NCI-H345 (cell line): ENCODE data around the gene CLDN10.
"Not testable (repeated sequence)": the region's sequence is repeated elsewhere in the genome, so short reads cannot be mapped to it uniquely, and the experiment has no call there.

Source experiments
- DNase-seq: peaks from one replicate; lab custom pipeline; 2025; lab: John Stamatoyannopoulos, UW

Gene CLDN10

GRCh38 chr13:95541911-95542474, 10.5 kb upstream of the CLDN10 start:
- DNase-seq: no peak

GRCh38 chr13:95544293-95544692, 8.2 kb upstream of the CLDN10 start:
- DNase-seq: no peak

GRCh38 chr13:95546919-95547318, 5.6 kb upstream of the CLDN10 start:
- no peak for DNase-seq

GRCh38 chr13:95547531-95548167, 4.9 kb upstream of the CLDN10 start:
- DNase-seq: no peak

- DNase-seq: no peak
Observed at GRCh38 chr13:95552208-95552538, 347 bp upstream of the CLDN10 start.

GRCh38 chr13:95553581-95554385, 1.3 kb downstream of the CLDN10 start:
- peak; percentile 33 for DNase-seq

- no peak for DNase-seq
Observed at GRCh38 chr13:95557013-95557412, 4.5 kb downstream of the CLDN10 start.

GRCh38 chr13:95559100-95559499, 6.6 kb downstream of the CLDN10 start:
- no peak for DNase-seq

GRCh38 chr13:95560387-95560786, 7.9 kb downstream of the CLDN10 start:
- DNase-seq: no peak

- DNase-seq: no peak
Observed at GRCh38 chr13:95564091-95564490, 11.6 kb downstream of the CLDN10 start.

GRCh38 chr13:95564733-95565291, 12.3 kb downstream of the CLDN10 start:
- no peak for DNase-seq

GRCh38 chr13:95565758-95566157, 13.2 kb downstream of the CLDN10 start:
- not testable (repeated sequence) for DNase-seq

GRCh38 chr13:95568131-95568530, 15.6 kb downstream of the CLDN10 start:
- DNase-seq: no peak

- DNase-seq: peak; percentile 15
Observed at GRCh38 chr13:95570016-95570415, 17.5 kb downstream of the CLDN10 start.

- DNase-seq: peak; percentile 66
Observed at GRCh38 chr13:95571941-95572340, 19.4 kb downstream of the CLDN10 start.

GRCh38 chr13:95573221-95573620, 20.7 kb downstream of the CLDN10 start:
- no peak for DNase-seq

GRCh38 chr13:95579303-95579702, 26.8 kb downstream of the CLDN10 start:
- DNase-seq: no peak

- no peak for DNase-seq
Observed at GRCh38 chr13:95585867-95586266, 33.3 kb downstream of the CLDN10 start.

- DNase-seq: no peak
Observed at GRCh38 chr13:95588134-95588533, 35.6 kb downstream of the CLDN10 start.

GRCh38 chr13:95588721-95589120, 36.2 kb downstream of the CLDN10 start:
- DNase-seq: no peak

GRCh38 chr13:95593462-95593861, 40.9 kb downstream of the CLDN10 start:
- DNase-seq: no peak

- DNase-seq: no peak
Observed at GRCh38 chr13:95596701-95597100, 44.2 kb downstream of the CLDN10 start.

- DNase-seq: no peak
Observed at GRCh38 chr13:95601216-95601615, 48.7 kb downstream of the CLDN10 start.
